GM12875 (cell line): ENCODE results near the gene ACSF3.

Experiments used
- H3K4me3 ChIP-seq: one replicate; pipeline ENCODE4 v1.5.1; 2011; ENCODE audit warnings: low read depth, low read length, control low read depth
- CTCF ChIP-seq: IDR thresholded peaks from 2 replicates; pipeline ENCODE4 v1.5.1; 2011; ENCODE audit warnings: low read depth, mild to moderate bottlenecking, control low read depth, inconsistent platforms, low read length, moderate library complexity, borderline replicate concordance; ENCODE audit not compliant: insufficient read depth

Gene ACSF3

GRCh38 chr16:89139907-89140361 lies 46.3 kb downstream of the ACSF3 start:
- TF ChIP-seq CTCF: no peak

GRCh38 chr16:89140401-89140800 lies 46.7 kb downstream of the ACSF3 start:
- H3K4me3 ChIP-seq: no peak overlapping the region
- TF ChIP-seq CTCF: no peak

More at GRCh38 chr16:89139907-89140361, 46.3 kb downstream of the ACSF3 start:
- H3K4me3 ChIP-seq: no peak overlapping the region

- no peak for TF ChIP-seq CTCF
Observed at GRCh38 chr16:89140981-89141883, 47.6 kb downstream of the ACSF3 start.

GRCh38 chr16:89141884-89142267 lies 48.2 kb downstream of the ACSF3 start:
- TF ChIP-seq CTCF: no peak
- H3K4me3 ChIP-seq: no peak overlapping the region

More at GRCh38 chr16:89140981-89141883, 47.6 kb downstream of the ACSF3 start:
- no peak overlapping the region for H3K4me3 ChIP-seq

GRCh38 chr16:89142474-89143195 lies 49.0 kb downstream of the ACSF3 start:
- TF ChIP-seq CTCF: no peak
- no peak overlapping the region for H3K4me3 ChIP-seq

- no peak for TF ChIP-seq CTCF
- H3K4me3 ChIP-seq: no peak overlapping the region
Observed at GRCh38 chr16:89143201-89143741, 49.6 kb downstream of the ACSF3 start.
